Kasumi-1 (cell line): ENCODE measurements around the gene TTLL5.
A peak's percentile ranks its signal among the peaks of the same experiment; 100 is the strongest.

Experiments
- DNase-seq, 2 experiments: peaks; one replicate each; lab custom pipeline; 2025; lab: John Stamatoyannopoulos, UW

The TTLL5 gene

DNA sequence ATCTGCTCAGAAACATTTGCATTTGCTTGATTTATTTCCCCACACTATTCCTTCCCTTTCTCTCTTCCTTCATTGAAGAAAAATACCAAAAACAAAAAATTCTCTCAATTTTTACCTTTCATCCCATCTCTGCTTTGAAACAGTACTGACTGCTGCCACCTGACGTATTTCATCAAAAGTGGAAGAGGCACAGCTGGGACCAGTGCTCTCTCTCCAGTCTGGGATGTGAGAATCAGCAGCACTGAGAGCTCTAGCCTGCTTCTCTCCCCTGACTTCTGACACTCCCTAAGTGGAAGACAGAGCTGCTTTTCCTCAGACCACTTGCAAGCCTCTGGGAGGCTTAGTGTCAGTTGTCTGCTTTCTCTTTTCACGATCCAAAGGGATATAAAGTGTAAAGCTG is 36.9 kb downstream of the TTLL5 start:
- no peak for DNase-seq

DNA sequence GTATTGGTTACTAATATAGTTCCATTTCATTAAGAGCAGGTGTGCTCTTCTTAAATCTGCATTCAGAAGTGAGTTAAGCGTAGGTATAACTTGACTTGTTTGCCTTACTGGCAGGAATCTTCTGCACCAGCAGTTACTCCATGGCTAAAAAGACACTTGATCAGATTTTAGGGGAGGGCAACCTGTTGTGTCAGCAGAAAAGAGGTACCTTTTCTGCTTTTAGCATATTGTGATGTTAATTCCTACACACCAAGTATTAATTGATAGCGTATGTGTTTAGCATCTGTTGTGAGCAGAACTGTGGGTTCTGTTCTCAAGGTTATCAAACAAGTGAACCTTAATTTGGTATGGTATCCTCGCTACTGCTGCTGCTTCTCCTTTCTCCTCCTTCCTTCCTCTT is 38.3 kb downstream of the TTLL5 start:
- no peak for DNase-seq

- DNase-seq: no peak
These were observed 39.2 kb downstream of the TTLL5 start for GRCh38 chr14:75700295-75700694.

DNA sequence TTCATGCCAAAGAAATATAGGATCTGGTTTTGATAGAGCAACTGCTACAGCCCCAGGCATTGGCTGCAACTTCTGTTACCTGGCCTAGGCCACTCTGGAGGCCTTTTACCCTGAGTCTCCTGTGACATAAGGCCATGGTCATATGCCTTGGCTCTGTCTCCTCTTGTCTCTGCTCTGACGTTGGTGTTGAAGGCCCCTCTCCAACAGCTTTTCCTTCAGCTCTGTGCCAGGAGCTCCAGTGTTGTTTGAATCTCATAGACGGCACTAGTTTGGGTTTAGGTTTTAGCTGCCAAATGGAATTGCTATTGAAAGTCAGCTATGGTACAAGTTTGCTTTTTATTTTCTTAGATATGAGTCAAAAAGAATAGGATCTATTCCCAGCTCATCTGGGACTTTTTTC is 41.1 kb downstream of the TTLL5 start:
- no peak for DNase-seq

- DNase-seq: no peak
These were observed 41.7 kb downstream of the TTLL5 start for GRCh38 chr14:75702616-75703261.

DNA sequence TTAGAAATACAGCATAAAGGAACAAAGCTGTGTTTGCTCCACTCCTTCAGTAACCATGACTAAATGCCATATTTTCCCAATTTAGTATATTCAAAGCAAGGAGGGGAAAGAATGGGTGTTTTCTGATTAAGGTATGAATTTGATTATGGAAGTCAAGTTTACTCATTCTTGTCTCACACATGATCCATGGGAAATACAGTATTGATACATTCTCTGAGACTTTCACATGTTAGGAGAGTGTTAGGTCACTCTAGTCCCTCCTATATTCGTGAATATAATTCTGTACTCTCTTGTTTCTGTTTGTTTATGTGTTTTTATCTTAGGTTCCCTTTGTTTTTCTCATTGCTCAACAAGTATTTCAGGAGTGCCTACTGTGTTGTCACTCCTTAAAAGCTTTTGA is 42.4 kb downstream of the TTLL5 start:
- no peak for DNase-seq

DNA sequence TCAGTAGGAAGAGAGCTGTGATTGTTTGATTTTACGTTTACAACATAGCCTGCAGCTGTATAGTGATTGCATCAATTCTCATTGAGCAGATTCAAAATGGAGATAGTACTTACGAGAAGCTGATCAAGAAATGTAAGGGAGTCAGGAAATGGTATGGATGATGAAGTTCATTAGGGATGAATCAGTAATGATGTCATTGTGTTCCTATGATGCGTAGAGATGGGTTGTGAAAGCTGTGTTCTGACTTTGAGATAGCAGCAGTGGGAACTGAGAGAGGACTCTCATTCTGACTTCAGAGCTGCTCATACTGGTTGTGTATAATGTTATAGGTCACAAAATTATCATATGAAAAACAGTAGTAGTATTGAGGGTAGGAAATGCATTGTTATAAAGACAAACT is 44.0 kb downstream of the TTLL5 start:
- no peak for DNase-seq

DNA sequence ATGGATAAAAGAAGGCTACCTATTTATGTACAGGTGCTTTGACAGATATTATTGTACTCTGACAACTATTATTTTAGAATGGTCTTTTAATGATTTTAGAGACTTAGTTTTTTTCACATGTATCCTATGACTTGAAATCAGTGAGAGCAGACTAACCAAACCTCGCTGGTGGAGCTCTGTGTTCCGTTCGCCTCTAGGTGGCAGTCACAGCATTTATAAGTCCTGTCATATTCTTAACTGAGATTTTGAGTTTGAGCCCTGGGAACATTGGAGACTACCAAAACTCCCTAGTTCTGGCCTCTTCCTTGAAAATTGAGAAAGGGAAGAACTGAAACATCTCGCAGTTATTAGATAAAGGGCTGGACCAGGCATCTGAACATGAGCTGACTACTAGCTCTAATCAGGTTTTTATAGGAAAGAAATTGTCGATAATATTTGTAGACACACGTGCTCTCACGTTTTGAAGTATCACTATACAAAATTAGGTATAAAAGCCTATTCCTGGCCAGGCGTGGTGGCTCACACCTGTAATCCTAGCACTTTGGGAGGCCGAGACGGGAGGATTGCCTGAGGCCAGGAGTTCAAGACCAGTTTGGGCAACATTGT is 48.3 kb downstream of the TTLL5 start:
- peak; percentile 89 to 93 for DNase-seq

DNA sequence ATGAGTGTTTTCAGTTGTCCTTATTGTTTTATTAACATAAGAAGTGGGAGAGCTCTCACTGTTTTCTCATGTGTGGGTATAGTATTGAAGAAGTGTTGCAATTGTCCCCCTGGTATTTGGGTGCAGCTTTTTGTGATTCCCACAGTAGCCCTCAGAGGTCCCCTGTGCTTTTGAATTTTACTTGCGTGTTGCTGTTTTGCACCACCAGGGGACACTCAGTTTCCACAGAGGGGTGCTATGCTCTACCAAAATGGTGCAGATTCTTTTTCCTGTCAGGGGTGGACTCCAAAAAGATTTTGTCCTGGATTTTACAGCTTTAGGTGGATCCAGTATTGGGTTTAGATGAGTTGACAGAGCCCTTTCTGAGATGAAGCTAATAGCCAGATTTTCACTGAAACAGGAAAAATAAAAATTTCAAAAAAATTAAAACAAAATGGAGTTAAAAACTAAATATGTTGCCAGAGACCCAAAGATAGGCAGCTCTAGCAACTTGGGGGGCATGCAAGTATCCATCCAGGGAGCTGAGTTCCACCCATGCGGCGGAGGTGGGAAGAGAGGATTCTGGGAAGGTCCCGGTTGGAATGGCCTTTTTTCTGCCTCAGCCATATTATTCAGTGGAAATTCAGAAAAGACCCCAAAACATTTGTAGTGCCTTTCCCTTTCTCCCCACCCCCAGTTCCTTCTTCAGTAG is 50.2 kb downstream of the TTLL5 start:
- DNase-seq: peak; percentile 58 to 74

DNA sequence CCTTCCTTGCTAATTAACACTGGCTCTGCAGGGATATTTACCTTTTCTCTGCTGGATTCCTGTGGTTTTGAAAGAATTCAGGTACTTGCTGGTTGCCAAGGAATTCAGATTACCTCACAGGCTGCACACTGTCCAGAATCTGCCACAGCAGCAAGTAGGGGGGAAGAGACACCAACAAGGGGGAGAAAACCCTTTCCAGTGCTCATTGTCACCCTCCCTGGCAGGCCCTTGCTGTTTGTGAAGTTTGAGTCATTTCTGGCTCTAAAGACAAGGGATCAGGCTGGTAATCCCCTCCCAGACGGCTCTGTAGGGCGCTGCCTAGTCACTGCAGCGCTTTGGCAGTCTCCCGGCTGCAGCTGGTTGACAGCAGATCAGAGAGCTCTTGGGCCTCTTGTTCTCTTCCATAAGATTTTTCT is 50.8 kb downstream of the TTLL5 start:
- DNase-seq: no peak

DNA sequence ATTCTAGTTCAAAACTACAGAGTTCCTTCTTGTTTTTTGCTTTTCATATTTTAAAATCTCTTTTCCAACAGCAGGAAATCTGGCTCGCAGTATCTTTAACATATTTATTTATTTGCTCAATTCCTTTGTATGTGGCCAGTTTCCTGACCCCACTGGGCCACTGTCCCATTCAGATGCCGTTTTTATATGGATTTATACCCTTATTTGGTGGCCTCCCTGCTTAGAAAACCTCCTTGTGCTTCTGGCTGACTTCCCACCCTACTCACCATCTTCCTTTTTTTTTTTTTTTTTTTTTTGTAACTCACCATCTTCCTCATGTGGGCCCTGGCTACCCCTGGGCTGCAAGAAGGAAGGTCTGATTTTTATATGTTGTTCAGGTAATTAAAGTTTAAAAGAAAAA is 53.9 kb downstream of the TTLL5 start:
- DNase-seq: no peak

- DNase-seq: no peak
These were observed 55.1 kb downstream of the TTLL5 start for GRCh38 chr14:75715926-75716780.

DNA sequence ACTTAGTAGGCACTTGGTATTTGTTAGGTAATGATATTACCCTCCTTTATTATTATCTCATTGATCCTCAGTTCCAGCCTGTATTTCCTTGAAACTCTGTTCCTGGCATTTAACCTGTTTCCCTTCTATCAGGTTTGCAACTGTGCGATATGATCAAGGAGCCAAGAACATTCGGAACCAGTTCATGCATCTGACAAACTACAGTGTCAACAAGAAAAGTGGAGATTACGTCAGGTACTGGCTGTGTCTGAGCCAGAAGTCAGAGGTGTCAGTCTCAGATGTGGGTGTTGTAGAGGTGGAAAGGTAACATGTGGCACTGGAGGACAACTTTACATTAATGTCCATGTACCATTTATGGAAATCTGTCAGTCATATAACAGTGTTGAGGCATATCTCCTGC is 56.7 kb downstream of the TTLL5 start:
- DNase-seq: no peak

DNA sequence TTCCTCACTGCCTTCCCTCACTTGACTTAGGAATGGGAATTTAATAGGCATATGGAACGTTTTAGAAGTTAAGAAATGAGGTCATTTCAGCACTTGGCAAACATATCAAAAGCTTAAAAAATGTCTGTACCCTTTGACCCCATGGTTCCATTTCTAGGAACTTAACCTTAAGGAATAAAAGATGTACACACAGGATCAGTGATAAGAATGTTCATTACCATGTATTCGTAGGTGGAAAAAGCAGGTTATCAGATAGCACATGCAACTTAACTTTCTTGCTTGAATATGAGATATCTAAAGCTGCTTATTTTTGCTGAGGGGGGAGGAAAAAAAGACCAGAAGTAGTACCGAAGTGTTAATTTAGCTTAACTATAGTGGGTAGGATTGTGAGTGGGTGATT is 57.2 kb downstream of the TTLL5 start:
- no peak for DNase-seq

DNA sequence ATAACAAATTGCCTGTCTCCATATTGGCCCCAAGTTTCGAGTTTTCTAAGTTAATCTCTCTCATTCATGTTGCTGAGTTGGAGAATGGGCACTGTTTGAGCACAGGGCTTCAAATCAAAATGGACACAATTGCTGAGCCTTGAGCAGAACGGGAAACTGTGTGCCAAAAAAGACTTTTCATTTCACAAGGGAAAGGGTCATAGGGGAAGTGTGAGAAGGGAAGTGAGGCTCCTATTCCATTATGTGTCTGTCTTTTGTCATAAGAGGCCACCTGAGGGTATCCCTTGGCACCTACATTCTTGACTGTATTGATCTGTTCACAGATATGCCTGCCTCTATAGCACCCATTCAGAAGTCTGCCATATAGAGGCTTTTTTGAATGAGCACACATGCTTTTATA is 59.1 kb downstream of the TTLL5 start:
- no peak for DNase-seq

DNA sequence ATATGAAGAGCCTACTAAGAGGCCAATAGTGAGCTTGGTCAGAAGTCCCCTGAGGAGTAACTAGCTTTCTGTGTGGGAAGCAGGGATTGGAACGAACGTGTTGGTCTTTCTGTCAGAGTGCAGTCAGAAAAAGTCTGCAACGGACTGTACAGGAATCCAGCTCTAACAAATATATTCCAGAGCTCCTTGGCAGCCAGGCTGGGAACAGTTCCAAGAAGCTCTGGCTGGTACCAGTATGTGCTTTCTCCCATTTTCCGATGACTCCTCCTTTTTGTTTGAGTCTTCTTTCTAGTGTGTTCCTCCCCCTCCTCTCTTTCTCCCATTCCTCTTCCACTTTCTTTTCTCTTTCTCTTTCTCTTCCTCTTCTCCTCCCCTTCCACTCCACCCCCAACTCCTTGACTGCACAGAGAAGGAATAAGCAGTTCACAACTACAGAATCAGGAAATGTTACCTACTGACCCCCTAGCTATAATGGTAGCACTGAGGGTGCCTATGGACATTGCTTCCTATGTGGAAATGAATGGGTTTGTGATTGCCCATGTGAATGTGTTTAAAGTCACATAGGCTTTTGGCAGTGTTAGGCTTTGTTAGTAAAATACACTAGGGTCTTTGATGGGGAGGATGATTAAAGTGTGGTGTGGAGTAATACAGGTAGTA is 59.9 kb downstream of the TTLL5 start:
- DNase-seq: no peak

DNA sequence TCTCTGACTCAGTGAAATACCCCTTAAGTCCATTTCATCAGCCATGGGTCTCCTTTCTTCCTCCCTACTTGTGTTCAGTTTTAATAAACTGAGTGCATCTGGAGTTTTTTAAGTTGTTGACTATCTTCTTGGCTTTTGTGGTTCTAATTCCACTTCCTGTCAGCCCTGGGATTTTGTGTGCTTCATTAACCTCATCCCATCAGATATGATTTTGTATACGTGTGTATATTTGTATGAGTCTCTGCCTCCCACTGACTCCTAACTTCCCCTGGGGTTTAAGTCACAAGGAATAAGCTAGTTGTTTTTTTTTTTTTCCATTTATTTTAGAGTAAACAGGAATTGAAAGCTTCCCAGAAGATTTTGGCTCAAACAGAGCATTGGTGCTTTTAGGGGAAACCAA is 62.7 kb downstream of the TTLL5 start:
- DNase-seq: no peak

DNA sequence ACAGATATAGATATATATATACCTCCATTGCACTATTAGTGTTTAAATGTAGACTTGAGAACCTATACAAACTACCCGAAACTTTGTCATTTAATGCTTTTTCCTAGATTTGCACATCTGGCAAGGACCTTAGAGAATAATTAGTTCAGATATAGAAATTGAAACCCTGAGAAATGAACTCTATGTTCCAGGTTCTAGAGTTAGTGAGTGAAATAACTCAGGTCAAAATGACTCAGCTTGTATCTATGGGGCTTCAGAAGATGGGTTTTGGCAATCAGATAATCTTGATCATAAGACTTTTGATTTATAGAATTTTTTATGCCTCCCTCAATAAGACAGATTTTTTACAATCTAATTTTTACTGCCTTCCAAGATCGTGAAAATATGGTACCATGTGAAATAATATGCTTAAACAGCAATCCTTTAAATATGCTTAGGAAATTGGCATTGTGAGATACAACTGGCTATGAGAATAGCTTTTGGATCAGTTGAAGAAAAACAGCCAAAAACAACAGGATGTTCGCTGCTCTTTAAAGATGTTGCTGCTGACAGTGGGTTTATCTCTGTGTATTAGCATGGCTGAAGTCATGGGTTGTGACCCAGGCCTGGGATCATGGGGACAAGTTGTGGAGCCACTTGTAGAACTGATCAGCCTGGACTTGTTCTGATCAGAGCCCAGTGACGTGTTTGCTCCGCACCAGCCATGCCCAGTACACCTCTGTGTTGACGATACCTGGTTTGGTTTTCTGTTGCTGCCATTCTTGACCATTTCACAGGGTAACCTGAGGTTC is 63.6 kb downstream of the TTLL5 start:
- DNase-seq: no peak

DNA sequence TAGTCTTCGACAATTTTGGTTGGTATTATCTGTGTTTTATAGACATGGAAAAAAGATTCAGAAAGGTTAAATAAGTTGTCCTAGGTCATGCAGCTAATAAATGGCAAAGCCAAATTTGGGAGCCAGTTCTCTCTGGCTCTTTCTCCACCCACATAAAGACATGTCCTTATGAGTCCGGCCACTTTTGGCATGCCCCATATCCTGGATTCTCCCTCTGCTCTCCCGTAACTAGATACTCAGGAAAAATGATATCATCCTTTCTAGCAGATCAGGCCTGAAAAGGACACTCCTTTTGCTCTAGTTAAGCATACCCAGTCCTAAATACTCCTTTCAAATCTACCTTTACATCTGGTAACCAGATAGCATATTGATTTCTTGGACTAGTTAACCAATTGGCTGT is 64.4 kb downstream of the TTLL5 start:
- no peak for DNase-seq

DNA sequence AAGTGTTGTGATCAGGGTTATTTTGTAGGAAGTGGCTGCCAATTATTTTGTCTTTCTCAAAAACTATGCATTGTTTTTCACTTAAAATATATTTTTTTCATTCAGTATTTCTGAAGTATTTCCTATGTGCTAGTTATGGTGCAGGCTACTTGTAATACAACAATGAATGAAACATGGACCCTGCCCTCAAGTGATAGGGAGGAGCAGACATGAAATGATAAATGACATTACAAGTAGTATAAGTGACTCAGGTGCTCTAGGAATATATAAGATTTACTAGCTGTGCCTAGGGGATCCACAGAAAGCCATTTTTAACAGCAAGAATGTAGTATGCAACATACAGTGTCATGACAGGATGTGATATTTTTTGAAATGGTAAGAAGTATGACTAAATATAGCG is 65.3 kb downstream of the TTLL5 start:
- no peak for DNase-seq

DNA sequence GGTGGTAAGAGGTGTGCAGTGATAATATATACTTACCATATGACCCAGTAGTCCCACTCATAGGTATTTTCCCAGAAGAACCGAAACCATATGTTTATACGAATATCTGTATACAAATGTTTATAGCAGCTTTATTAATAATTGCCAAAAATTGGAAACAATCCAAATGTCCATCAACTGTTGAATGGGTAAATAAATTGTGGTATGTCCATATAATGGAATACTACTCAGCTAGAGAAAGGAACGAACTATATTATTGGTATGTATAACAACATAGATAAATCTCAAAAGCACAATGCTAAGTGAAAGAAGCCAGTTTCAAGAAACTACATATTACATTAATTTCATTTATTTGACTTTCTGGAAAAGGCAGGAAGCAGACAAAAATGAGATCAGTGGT is 66.1 kb downstream of the TTLL5 start:
- DNase-seq: no peak
